Superior temporal gyrus (tissue), 1 donor: ENCODE results near the gene OR7C1.
"Not testable (repeated sequence)": the region's sequence is repeated elsewhere in the genome, so short reads cannot be mapped to it uniquely, and the experiment has no call there.

Source experiments
- DNase-seq: peaks from one replicate; pipeline ENCODE4 v3.0.0-alpha.2; 2016; ENCODE audit errors: extremely low spot score

Gene OR7C1

GRCh38 chr19:14767466-14767971 is 67.5 kb downstream of the OR7C1 start:
- no peak for DNase-seq

- not testable (repeated sequence) for DNase-seq
These were observed 69.1 kb downstream of the OR7C1 start for GRCh38 chr19:14765841-14766240.

- not testable (repeated sequence) for DNase-seq
These were observed 69.6 kb downstream of the OR7C1 start for GRCh38 chr19:14765403-14765802.

- DNase-seq, result no peak
These were observed 70.6 kb downstream of the OR7C1 start for GRCh38 chr19:14764401-14764800.

- no peak for DNase-seq
These were observed 71.4 kb downstream of the OR7C1 start for GRCh38 chr19:14763497-14764145.

- no peak for DNase-seq
These were observed 72.9 kb downstream of the OR7C1 start for GRCh38 chr19:14762111-14762510.

GRCh38 chr19:14761607-14762006 is 73.4 kb downstream of the OR7C1 start:
- DNase-seq, result no peak

- DNase-seq, result no peak
These were observed 76.2 kb downstream of the OR7C1 start for GRCh38 chr19:14758816-14759215.

- no peak for DNase-seq
These were observed 86.4 kb downstream of the OR7C1 start for GRCh38 chr19:14748601-14749000.
